Neural progenitor cell (in vitro differentiated cells): ENCODE measurements around the gene NPFFR2. TPM values are rescaled to one million over a fixed set of nuclear protein-coding genes. Genes with fewer than 3 reads are reported as not detected.

Experiments used
- DNase-seq: peaks from one replicate; pipeline ENCODE4 v3.0.0-alpha.2; 2016; ENCODE audit warnings: low spot score
- H2AFZ ChIP-seq: fragments of 200-600 bp; sonication (generic); replicated peaks from 2 replicates; pipeline ENCODE4 v1.6.1; 2016; ENCODE audit warnings: antibody characterized with exemption
- H3F3A ChIP-seq: fragments of 200-600 bp; sonication (generic); 2 replicates; pipeline ENCODE4 v1.6.1; 2016; ENCODE audit warnings: antibody characterized with exemption, low read depth
- H3K27ac ChIP-seq: fragments of 200-600 bp; sonication (generic); 2 replicates; pipeline ENCODE4 v1.5.1; 2016; ENCODE audit warnings: mild to moderate bottlenecking
- H3K27me3 ChIP-seq: fragments of 200-600 bp; sonication (generic); 2 replicates; pipeline ENCODE4 v1.6.1; 2016; ENCODE audit warnings: mild to moderate bottlenecking, moderate library complexity
- H3K36me3 ChIP-seq: fragments of 200-600 bp; sonication (generic); 2 replicates; pipeline ENCODE4 v1.5.1; 2016
- H3K4me1 ChIP-seq: fragments of 200-600 bp; sonication (generic); 2 replicates; pipeline ENCODE4 v1.6.1; 2016; ENCODE audit warnings: mixed run types
- H3K4me2 ChIP-seq: fragments of 200-600 bp; sonication (generic); 2 replicates; pipeline ENCODE4 v1.6.1; 2016
- H3K4me3 ChIP-seq: fragments of 200-600 bp; sonication (generic); 2 replicates; pipeline ENCODE4 v1.5.1; 2016
- H3K79me2 ChIP-seq: fragments of 200-600 bp; sonication (generic); 2 replicates; pipeline ENCODE4 v1.6.1; 2016; ENCODE audit warnings: low read depth
- H3K9ac ChIP-seq: fragments of 200-600 bp; sonication (generic); 2 replicates; pipeline ENCODE4 v1.6.1; 2016
- H3K9me3 ChIP-seq: fragments of 200-600 bp; sonication (generic); 2 replicates; pipeline ENCODE4 v1.5.1; 2016; ENCODE audit warnings: low read depth
- H4K20me1 ChIP-seq: fragments of 200-600 bp; sonication (generic); 2 replicates; pipeline ENCODE4 v1.6.1; 2016; ENCODE audit warnings: low read depth
- H3K27ac Mint-ChIP-seq: 3 replicates; pipeline ENCODE4 v1.8.0; 2021; ENCODE audit warnings: mixed read lengths
- H3K27me3 Mint-ChIP-seq: 2 replicates; pipeline ENCODE4 v1.8.0; 2022; ENCODE audit warnings: low read depth, mild to moderate bottlenecking, inconsistent platforms, moderate library complexity, mixed read lengths; ENCODE audit not compliant: insufficient read depth
- H3K36me3 Mint-ChIP-seq: 3 replicates; pipeline ENCODE4 v1.8.0; 2021; ENCODE audit warnings: mixed read lengths
- H3K4me1 Mint-ChIP-seq: 3 replicates; pipeline ENCODE4 v1.8.0; 2021; ENCODE audit warnings: mixed read lengths
- H3K4me3 Mint-ChIP-seq: 3 replicates; pipeline ENCODE4 v1.8.0; 2021; ENCODE audit warnings: mild to moderate bottlenecking, moderate library complexity, mixed read lengths
- H3K9me3 Mint-ChIP-seq: 3 replicates; pipeline ENCODE4 v1.8.0; 2020; ENCODE audit warnings: mixed read lengths
- EZH2 ChIP-seq: fragments of 200-600 bp; sonication (generic); IDR thresholded peaks from 2 replicates; pipeline ENCODE4 v1.6.1; 2017; ENCODE audit warnings: antibody characterized with exemption, mild to moderate bottlenecking, moderate library complexity
- EZH2phosphoT487 ChIP-seq: fragments of 200-600 bp; sonication (generic); IDR thresholded peaks from 2 replicates; pipeline ENCODE4 v1.6.1; 2017; ENCODE audit warnings: antibody characterized with exemption
- total RNA-seq: library from RNA; depleted of rRNA; stranded (reverse); fragments of >200 nt; gene quantifications from 2 replicates; pipeline ENCODE4 v1.2.3, GENCODE V29; 2015; ENCODE audit warnings: low replicate concordance
- TF ChIP-seq, protein P1 (sequence below): fragments of 200-600 bp; sonication (generic); IDR thresholded peaks from 2 replicates; pipeline ENCODE4 v1.5.1; 2017; ENCODE audit warnings: antibody characterized with exemption, mild to moderate bottlenecking

The NPFFR2 gene
- total RNA-seq, 1 donor from 2014 or later: 2.1 TPM

DNA sequence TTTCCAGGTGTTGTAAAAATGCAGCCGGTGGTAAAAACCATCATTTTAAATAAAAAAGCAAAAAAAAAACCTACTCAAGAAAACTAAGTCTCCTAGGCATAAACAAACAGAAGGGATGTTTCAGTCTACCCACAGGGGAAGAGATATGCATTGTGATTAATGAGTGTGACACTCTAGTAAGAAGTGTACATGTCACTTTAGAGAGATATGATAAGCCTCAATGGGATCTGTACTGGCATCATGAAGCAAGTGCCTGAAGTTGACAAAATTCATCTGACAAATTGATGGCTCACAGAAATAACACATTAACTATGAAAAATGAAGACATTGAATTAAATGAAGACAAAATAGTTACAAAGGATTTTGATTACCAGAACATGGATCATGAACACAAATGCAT lies 162.7 kb downstream of the NPFFR2 start:
- no peaks in the 10 kb centered on the region for H3K27me3 Mint-ChIP-seq
- Histone ChIP-seq H3K4me2 (no peak overlapping the region), H3K79me2 (no peaks in the 10 kb centered on the region), H3K4me1 (peaks cover 8% of the 10 kb centered on the region), H2AFZ (no peak overlapping the region), H3K9me3 (no peaks in the 10 kb centered on the region), H4K20me1 (no peaks in the 10 kb centered on the region), H3F3A (no peaks in the 10 kb centered on the region), H3K27ac (no peak overlapping the region), H3K27me3 (no peaks in the 10 kb centered on the region), H3K9ac (no peak overlapping the region), H3K4me3 (no peak overlapping the region), H3K36me3 (no peaks in the 10 kb centered on the region)
- H3K36me3 Mint-ChIP-seq: no peaks in the 10 kb centered on the region
- no peak for DNase-seq
- no peak overlapping the region for H3K27ac Mint-ChIP-seq
- TF ChIP-seq EZH2: no peak
- TF ChIP-seq, protein P1, sequence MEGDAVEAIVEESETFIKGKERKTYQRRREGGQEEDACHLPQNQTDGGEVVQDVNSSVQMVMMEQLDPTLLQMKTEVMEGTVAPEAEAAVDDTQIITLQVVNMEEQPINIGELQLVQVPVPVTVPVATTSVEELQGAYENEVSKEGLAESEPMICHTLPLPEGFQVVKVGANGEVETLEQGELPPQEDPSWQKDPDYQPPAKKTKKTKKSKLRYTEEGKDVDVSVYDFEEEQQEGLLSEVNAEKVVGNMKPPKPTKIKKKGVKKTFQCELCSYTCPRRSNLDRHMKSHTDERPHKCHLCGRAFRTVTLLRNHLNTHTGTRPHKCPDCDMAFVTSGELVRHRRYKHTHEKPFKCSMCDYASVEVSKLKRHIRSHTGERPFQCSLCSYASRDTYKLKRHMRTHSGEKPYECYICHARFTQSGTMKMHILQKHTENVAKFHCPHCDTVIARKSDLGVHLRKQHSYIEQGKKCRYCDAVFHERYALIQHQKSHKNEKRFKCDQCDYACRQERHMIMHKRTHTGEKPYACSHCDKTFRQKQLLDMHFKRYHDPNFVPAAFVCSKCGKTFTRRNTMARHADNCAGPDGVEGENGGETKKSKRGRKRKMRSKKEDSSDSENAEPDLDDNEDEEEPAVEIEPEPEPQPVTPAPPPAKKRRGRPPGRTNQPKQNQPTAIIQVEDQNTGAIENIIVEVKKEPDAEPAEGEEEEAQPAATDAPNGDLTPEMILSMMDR: no peak
- TF ChIP-seq EZH2phosphoT487: no peak
- peaks cover 4% of the 10 kb centered on the region for H3K9me3 Mint-ChIP-seq
- H3K4me3 Mint-ChIP-seq: no peak overlapping the region
- no peaks in the 10 kb centered on the region for H3K4me1 Mint-ChIP-seq

Other genes with a start within 250 kb of the NPFFR2 start
- gene GC, start 247.9 kb upstream of the NPFFR2 start, total RNA-seq: not detected in 2 replicates